Loucy (cell line): ENCODE measurements around the gene TCEAL5.

Experiments
- H2AFZ ChIP-seq: fragments of 200-600 bp; sonication (generic); 2 replicates; pipeline ENCODE4 v1.6.0; 2016; ENCODE audit warnings: antibody characterized with exemption, mild to moderate bottlenecking, low read length, moderate library complexity
- H3F3A ChIP-seq: fragments of 200-600 bp; 2 replicates; pipeline ENCODE4 v1.6.0; 2016; ENCODE audit warnings: antibody characterized with exemption, low read depth, mild to moderate bottlenecking
- H3K27me3 ChIP-seq: fragments of 200-600 bp; sonication (generic); 2 replicates; pipeline ENCODE4 v1.6.1; 2014; ENCODE audit warnings: low read length, mild to moderate bottlenecking; ENCODE audit not compliant: insufficient read depth, poor library complexity, severe bottlenecking
- H3K36me3 ChIP-seq: fragments of 200-600 bp; sonication (generic); 2 replicates; pipeline ENCODE4 v1.6.1; 2016; ENCODE audit warnings: low read length; ENCODE audit not compliant: insufficient read depth
- H3K4me1 ChIP-seq: fragments of 200-600 bp; sonication (generic); 2 replicates; pipeline ENCODE4 v1.5.1; 2014; ENCODE audit warnings: low read length, mild to moderate bottlenecking; ENCODE audit not compliant: insufficient read depth, poor library complexity, severe bottlenecking
- H3K4me2 ChIP-seq: fragments of 200-600 bp; sonication (generic); 2 replicates; pipeline ENCODE4 v1.6.0; 2014; ENCODE audit warnings: antibody characterized with exemption, low read length, low read depth, mild to moderate bottlenecking; ENCODE audit not compliant: poor library complexity, severe bottlenecking
- H3K4me3 ChIP-seq: fragments of 200-600 bp; sonication (generic); 2 replicates; pipeline ENCODE4 v1.5.1; 2014; ENCODE audit warnings: low read length, mild to moderate bottlenecking, mixed read lengths; ENCODE audit not compliant: poor library complexity, severe bottlenecking
- H3K79me2 ChIP-seq: fragments of 200-600 bp; sonication (generic); 2 replicates; pipeline ENCODE4 v1.6.1; 2014; ENCODE audit warnings: low read length; ENCODE audit not compliant: insufficient read depth
- H3K9ac ChIP-seq: fragments of 200-600 bp; sonication (generic); 2 replicates; pipeline ENCODE4 v1.6.0; 2014; ENCODE audit warnings: mild to moderate bottlenecking, low read depth, low read length, moderate library complexity; ENCODE audit not compliant: poor library complexity, severe bottlenecking
- H3K9me2 ChIP-seq: fragments of 200-600 bp; sonication (generic); replicated peaks from 2 replicates; pipeline ENCODE4 v1.6.1; 2016; ENCODE audit warnings: low read depth, low read length, mixed read lengths
- H3K9me3 ChIP-seq: fragments of 200-600 bp; sonication (generic); 2 replicates; pipeline ENCODE4 v1.6.1; 2014; ENCODE audit warnings: mild to moderate bottlenecking, antibody characterized with exemption, low read length, low read depth; ENCODE audit not compliant: insufficient read depth
- H4K20me1 ChIP-seq: fragments of 200-600 bp; sonication (generic); 2 replicates; pipeline ENCODE4 v1.6.0; 2014; ENCODE audit warnings: antibody characterized with exemption, low read length, mild to moderate bottlenecking; ENCODE audit not compliant: insufficient read depth, poor library complexity, severe bottlenecking
- CTCF ChIP-seq: fragments of 200-600 bp; sonication (generic); conservative IDR thresholded peaks from 2 replicates; pipeline ENCODE4 v1.5.1; 2014; ENCODE audit warnings: mild to moderate bottlenecking, antibody characterized with exemption, low read length
- EZH2phosphoT487 ChIP-seq: fragments of 200-600 bp; IDR thresholded peaks from 2 replicates; pipeline ENCODE4 v1.6.1; 2018; ENCODE audit warnings: antibody characterized with exemption, mild to moderate bottlenecking, moderate library complexity, borderline replicate concordance

Gene TCEAL5

GRCh38 chrX:103254171-103254824, 22.3 kb downstream of the TCEAL5 start:
- Histone ChIP-seq H3F3A (no peaks in the 10 kb centered on the region), H3K9me2 (no peaks in the 10 kb centered on the region), H3K36me3 (no peaks in the 10 kb centered on the region), H4K20me1 (peaks cover 16% of the 10 kb centered on the region), H3K9ac (peak overlapping the region; percentile 98), H2AFZ (peak overlapping the region; percentile 96), H3K4me3 (peak overlapping the region; percentile 97), H3K9me3 (no peaks in the 10 kb centered on the region), H3K4me2 (peak overlapping the region; percentile 93), H3K79me2 (peaks cover 37% of the 10 kb centered on the region), H3K27me3 (no peaks in the 10 kb centered on the region), H3K4me1 (peaks cover 14% of the 10 kb centered on the region)
- no peak for TF ChIP-seq CTCF
- no peak for TF ChIP-seq EZH2phosphoT487

GRCh38 chrX:103253608-103254007, 22.9 kb downstream of the TCEAL5 start:
- Histone ChIP-seq H3K27me3 (no peaks in the 10 kb centered on the region), H2AFZ (no peak overlapping the region), H4K20me1 (peaks cover 16% of the 10 kb centered on the region), H3K36me3 (no peaks in the 10 kb centered on the region), H3K4me1 (peaks cover 14% of the 10 kb centered on the region), H3F3A (no peaks in the 10 kb centered on the region), H3K9ac (peak overlapping the region; percentile 98), H3K4me2 (peak overlapping the region; percentile 93), H3K4me3 (peak overlapping the region; percentile 97), H3K9me3 (no peaks in the 10 kb centered on the region), H3K9me2 (no peaks in the 10 kb centered on the region), H3K79me2 (peaks cover 37% of the 10 kb centered on the region)
- TF ChIP-seq EZH2phosphoT487 (no peak), CTCF (no peak)

GRCh38 chrX:103250977-103251376, 25.6 kb downstream of the TCEAL5 start:
- no peaks in the 10 kb centered on the region for H3K9me3 ChIP-seq
- peaks cover 37% of the 10 kb centered on the region for H3K79me2 ChIP-seq
- no peak overlapping the region for H3K4me3 ChIP-seq
- H3F3A ChIP-seq, result no peaks in the 10 kb centered on the region
- H3K9me2 ChIP-seq, result no peaks in the 10 kb centered on the region
- no peaks in the 10 kb centered on the region for H3K36me3 ChIP-seq
- no peak overlapping the region for H3K9ac ChIP-seq
- peaks cover 13% of the 10 kb centered on the region for H3K4me1 ChIP-seq
- no peak for TF ChIP-seq EZH2phosphoT487
- TF ChIP-seq CTCF, result no peak
- H3K27me3 ChIP-seq, result no peaks in the 10 kb centered on the region
- no peak overlapping the region for H3K4me2 ChIP-seq
- peaks cover 16% of the 10 kb centered on the region for H4K20me1 ChIP-seq
- no peak overlapping the region for H2AFZ ChIP-seq
